NCI-H128 (cell line): ENCODE measurements around the gene SLC35G6.
"Not testable (repeated sequence)": the region's sequence is repeated elsewhere in the genome, so short reads cannot be mapped to it uniquely, and the experiment has no call there.

Source experiments
- DNase-seq: peaks from one replicate; lab custom pipeline; 2025; ENCODE audit not compliant: unreplicated experiment; lab: John Stamatoyannopoulos, UW

SLC35G6 gene

DNA sequence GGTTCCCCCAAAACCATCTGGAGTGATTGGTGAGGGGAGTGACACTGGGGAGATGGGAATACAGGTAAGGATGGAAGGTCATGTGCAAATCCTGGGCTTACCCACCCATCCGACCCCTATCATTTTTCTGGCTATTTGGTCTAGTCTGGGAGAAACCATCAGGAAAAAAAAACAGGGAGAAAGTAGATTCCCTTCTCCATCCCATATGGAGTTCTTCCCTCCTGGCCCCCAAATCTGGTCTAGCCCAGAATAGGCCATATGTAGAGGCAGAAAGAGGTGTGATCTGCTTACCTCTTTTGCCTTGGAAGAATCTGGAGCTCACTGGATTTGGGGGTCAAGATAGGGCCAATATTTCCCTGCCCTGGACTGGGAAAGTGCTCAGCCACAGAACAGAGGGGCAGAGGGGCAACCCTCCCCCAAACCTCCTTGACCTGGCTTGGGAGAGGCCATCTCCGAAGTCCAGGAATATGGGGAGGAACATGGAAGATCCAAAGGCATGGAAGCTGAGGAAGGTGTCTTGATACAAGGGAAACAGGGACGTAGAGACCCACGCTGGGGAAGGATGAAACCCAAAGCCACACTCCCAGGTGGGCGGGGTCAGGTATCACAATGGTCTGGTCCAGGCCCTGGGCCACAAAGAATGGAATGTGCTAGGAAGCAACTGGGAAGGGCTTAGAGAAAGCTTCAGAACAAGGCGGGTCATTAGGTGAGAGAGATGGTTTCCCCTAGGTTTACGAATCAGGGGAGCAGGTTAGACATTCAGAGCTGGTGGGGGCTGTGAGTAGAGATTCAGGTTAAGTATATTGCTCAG is 20.2 kb upstream of the SLC35G6 start:
- DNase-seq: no peak

DNA sequence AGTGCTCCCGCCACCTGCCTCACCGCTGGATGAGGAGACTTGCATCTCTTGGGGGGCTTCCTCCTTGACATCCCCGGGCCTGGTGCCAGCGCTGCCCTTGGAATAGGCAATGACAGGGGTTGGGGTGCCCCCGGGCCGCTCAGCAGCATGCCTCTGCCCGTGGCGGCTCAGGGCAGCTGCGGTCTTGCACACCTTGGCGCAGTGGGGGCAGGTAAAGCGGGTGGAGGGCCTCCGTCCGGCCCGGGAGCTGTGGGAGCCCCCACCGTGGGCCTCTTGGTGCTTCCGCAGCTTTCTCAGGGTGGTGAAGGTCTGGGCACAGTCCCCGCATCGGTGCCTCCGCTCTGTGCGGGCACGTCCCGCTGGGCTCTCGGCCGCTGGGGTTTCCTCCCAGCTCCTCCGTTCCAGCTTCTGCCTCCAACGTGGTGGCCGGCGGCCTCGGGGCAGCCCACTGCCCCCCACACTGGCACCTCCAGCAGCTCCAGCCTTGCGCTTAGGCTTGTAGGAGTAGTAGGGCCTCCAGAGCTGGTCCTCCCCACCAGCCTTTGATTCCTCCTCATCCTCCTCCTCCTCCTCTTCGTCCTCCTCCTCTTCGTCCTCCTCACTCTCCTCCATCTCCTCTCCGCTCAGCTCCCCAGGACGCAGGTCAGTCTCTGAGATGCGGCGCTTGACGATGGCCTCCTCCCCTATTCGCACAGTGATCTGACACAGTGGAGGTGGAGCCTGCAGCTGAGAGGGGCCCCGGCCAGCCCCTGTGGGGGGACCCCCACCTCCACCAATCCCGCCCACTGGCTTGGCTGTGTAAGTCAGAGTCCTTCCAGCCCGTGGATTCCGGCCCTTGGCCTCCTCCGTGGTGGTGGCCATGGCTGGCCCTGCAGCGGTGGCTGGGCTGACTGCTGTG is 18.5 kb upstream of the SLC35G6 start:
- no peak for DNase-seq

DNA sequence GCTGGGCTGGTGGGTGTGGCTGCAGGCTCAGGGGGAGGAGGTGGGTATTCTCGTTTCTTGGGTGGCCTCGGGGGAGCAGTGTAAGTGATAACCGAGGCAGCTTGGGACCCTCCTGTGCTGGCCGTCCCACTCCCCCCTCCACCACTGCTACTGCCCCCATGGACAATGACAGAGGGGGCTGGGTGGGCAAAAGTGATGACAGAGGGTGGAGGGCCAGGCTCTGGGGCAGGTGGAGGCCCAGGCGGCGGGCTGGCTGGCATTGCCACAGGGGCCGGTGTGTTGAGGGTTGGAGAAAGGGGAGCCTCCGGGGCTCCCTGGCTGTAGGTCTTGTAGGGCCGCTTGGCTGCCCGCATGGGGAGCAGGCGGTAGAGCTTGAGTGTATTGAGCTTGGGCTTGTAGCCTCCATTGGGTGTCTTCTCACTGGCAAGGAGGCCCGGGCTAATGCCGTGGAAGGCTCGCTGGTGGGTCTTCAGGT is 17.8 kb upstream of the SLC35G6 start:
- DNase-seq: no peak

DNA sequence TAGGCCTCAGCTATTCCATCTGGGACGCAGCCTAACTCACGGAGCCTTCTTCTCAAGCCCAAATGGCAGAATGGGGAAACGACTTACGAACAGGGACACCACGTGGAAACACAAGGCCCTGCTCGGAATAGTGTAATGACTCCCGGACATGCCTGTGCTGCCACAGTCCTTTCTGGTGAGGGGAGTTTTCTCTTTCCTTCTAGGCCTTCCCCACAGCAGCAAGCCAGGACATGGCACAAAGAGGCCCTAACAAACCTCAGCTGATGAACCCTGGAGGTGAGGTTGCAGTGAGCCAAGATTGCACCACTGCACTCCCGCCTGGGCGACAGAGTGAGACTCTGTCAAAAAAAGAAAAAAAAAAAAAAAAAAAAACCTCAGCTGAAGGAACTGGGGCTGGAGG is 17.2 kb upstream of the SLC35G6 start:
- no peak for DNase-seq

DNA sequence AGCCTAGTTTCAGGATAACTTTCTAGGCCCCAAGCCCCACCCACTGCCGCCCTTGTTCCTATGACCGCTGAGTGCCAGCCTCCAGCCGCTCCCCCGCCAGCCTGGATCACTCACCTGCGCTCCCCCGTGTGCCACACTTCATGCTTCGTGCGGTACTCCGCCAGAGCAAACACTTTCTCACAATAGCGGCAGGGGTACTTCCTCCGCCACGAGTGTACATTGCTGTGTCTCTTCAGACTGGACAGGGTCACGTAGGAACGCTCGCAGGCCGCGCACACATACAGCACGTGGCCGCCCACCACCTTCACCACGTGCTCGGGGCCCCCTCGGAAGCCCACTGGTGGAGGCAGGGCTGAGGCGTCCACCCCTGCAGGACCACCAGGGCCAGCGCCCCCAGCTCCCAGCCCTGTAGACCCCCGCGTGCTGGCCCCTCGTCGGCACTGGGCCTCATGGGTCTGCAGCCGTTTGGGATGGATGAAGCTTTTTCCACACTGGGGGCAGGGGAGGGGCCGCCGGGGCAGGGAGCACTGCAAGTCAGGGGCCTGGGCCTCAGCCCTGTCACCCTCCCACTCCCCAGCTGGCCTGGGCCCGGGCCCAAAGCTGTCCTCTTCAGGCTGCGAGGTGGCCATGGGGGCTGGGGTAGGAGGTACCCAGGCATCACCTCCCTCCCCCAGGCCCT is 15.5 kb upstream of the SLC35G6 start:
- no peak for DNase-seq

DNA sequence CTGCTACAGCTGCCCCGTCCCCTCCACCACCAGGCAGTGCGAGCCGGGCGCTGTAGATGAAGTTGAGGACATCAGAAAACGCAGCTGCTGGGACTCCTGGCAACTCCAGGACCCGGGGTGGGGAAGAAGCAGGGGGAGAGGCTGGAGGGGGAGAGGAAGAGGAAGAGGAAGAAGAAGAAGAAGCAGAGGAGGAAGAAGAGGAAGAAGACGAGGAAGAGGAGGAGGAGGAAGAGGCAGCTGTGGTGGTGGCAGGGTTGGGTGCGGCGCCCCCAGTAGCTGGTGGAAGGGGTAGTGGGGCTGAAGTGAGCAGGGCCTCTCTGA is 15.0 kb upstream of the SLC35G6 start:
- DNase-seq: no peak

DNA sequence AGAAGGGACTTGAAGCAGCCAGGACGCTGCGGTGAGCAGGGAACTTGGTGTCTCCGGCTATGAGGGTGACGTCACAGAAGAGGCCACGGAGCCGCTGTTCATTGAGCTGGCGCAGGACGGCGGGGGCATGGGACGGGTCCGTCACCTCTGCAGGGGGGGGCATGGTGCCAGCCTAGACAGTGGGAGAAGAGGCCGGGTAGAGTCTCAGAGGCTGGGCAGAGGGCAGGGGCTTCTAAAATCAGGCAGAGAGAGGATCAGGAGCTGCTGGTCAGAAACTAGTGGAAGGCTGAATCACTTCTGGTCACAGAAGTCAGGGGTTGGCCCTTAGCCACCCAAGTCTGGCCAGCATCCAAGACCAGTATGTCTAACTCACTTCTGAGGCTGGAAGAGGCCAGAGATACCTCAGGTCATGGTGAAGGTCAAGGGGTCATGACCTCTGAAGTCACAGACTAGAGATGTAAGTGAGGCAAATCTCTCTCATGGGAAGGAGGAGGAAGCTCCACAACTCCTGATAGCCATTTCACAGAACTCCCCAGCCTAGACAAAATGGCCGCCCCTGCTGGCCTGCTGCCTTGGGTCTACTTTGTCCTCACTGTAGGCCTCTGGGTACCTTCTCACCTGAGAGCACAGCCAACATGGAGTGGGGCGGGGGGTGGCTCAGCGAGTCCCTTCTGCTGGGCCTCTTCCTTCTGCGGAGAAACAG is 14.5 kb upstream of the SLC35G6 start:
- DNase-seq: no peak

DNA sequence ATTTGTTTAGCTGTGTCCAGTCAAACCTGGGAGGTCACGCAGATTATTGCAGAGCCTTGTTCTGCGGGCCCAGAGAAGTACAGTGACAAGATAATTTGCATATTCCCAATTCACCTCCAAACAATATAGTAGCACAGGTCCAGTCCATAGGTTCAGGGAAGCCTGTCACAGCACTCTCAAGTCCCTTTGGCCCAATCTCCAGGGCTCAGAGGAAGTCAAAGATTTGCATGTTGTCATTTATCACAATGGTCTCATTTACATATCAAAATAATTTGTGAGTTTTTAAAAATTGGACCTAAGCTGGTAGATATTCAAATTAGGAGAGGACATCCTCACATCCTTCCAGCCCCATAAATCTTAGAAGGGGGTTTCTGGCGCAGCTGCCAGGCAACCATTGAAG is 13.7 kb upstream of the SLC35G6 start:
- no peak for DNase-seq

DNA sequence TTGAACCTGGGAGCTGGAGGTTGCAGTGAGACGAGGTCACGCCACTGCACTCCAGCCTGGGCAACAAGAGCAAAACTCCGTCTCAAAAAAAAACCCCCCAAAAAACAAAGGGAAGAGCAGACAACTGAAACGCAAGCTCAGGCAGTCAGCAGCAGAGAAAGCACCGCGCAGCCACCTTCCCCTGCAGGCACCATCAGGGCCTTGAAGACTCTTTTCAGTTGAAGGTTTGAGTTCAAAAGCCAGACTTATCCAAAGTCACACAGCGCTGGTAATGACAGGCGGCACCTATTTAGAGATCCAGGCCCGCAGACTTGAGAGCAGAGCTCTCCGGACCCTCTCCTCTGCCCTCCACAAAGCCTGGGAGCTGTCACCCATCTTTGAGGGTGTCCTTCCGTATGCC is 13.0 kb upstream of the SLC35G6 start:
- DNase-seq: no peak

DNA sequence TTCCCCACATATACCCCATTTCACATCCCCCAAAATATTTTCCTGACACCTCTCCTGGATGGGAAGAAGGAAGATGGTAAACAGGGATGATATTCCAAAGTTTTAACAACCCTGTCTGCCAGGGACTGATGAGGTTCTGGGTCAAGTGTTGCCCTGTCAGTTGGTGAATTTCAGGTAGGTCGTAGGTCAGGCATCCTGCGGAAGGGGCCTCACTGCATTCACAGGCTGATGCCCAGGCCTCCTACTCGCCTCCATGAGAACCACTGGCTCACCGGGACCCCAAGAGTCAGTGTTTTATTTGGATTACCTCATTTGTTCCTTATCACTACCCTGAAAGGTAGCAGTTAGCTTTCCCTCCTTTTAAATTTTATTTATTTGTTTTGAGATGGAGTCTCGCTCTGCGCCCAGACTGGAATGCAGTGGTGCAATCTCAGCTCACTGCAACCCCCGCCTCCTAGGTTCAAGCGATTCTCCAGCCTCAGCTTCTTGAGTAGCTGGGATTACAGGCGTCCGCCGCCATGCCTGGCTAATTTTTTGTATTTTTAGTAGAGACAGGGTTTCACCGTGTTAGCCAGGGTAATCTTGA is 12.3 kb upstream of the SLC35G6 start:
- DNase-seq: no peak

DNA sequence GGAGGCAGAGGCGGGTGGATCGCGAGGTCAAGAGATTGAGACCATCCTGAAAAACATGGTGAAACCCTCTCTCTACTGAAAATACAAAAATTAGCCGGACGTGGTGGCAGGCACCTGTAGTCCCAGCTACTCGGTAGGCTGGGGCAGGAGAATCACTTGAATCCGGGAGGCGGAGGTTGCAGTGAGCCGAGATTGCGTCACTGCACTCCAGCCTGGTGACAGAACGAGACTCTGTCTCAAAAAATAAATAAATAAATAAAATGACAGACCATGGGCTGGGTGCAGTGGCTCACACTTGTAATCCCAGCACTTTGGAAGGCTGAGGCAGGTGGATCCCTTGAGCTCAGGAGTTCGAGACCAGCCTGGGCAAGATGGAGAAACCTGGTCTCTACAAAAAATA is 11.4 kb upstream of the SLC35G6 start:
- not testable (repeated sequence) for DNase-seq

DNA sequence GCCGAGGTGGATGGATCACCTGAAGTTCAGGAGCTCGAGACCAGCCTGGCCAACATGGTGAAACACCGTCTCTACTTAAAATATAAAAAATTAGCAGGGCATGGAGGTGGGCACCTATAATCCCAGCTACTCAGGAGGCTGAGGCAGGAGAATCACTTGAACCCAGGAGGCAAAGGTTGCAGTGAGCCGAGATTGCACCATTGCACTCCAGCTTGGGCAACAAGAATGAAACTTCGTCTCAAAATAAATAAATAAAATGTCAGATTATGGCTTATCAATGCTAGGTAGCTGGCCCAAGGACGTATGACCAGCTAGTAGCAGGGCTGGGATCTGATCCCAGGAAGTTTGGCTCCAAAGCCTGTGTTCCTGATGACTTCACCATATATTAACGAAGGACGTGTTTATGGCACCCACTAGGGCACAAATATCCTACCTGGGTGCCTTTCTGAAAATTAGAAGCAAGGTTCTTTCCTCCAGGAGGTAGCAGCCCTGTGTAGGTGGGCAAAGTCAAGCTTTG is 10.7 kb upstream of the SLC35G6 start:
- DNase-seq: not testable (repeated sequence)

DNA sequence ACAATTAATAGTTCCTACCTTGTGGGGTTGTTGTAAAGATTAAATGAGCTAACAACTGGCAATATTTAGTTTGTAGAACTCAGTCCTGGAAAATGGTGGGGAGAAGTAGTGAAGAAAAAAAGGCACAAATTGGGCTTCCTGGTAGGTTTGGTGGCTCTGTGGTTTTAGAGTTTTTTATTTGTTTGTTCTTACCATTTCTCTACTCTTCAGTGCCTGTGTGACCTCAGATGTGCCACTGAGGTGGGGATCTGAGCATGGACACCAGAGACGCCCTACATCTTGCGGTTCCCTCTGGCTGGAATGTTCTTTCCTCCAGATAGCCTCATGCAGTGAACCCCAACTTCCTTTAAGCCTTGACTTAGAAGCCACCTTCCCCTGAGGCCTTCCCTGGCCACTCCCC is 9.5 kb upstream of the SLC35G6 start:
- no peak for DNase-seq

DNA sequence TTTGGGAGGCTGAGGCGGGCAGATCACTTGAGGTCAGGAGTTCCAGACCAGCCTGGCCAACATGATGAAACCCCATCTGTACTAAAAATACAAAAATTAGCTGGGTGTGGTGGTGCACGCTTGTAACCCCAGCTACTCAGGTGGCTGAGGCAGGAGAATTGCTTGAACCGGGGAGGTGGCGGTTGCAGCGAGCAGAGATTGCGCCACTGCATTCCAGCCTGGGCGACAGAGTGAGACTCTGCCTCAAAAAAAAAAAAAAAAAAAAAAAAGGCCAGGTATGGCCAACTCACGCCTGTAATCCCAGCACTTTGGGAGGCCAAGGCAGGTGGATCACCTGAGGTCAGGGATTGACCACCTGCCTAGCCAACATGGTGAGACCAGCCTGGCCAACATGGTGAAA is 6.5 kb upstream of the SLC35G6 start:
- not testable (repeated sequence) for DNase-seq

DNA sequence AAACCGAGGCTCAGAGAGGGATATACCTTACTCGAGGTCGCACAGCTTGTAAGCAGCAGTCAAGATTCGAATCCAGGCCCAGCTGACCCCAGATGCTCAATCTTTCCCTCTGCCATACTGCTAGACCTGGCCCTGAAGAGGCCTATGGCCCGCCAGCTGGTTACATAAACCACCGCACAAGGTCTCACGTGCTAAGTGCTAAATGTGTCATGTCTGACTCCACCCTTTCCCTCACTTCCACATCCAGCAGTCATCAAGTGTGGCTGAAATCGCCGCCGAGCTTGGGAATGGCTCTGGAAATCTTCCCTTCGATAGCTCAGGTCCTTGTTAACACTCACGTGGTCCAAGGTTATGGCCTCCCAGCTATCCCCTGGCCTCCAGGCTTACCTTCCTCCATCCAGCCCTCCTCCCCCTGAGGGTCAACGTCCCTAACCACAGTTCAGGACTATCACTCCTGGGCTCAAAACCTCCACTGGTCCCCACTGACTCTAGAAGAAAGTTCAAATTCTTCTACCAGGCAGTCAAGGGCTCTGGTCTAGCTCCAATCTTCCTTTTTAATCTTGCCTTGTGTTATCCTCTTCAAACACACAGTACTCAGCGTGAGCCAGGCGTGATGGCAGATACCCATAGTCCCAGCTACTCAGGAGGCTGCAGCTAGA is 5.4 kb upstream of the SLC35G6 start:
- DNase-seq: no peak

DNA sequence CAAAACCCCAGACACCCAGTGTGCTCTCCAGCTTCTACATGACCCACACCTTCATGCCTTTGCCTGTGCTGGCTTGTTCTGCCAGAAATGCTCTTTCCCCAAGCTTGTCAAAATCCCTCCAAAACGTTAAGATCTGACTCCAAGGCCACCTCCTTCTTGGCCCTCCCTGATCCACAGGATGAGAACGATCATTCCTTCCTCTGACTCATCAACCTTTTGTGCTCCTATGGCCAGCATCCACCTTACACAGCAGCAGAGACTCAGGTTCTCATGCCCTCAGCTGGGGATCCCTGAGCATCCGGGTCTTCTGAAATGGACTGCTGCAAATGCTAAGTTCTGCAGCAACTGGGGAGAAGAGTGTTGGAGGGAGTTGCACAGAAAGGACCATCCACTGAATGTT is 4.8 kb upstream of the SLC35G6 start:
- DNase-seq: no peak

DNA sequence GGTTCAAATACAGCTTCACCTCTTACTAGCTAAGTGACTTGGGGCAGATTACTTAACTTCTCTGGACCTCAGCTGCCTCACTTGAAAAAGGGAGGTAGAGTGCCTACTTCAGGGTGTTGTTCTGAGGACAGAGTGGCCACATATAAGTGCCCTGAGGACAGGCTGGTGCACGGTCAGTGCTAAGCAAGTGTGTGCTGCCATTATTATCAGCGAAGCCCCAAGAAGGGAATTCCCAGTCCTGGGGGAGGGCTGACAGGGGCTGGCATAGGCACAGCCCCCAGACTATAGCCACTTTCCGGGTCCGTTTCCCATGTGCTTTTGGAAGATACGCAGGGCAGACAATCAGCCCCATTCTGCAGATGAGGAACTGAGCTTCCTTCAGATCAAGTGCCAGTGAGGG is 4.3 kb upstream of the SLC35G6 start:
- DNase-seq: no peak

DNA sequence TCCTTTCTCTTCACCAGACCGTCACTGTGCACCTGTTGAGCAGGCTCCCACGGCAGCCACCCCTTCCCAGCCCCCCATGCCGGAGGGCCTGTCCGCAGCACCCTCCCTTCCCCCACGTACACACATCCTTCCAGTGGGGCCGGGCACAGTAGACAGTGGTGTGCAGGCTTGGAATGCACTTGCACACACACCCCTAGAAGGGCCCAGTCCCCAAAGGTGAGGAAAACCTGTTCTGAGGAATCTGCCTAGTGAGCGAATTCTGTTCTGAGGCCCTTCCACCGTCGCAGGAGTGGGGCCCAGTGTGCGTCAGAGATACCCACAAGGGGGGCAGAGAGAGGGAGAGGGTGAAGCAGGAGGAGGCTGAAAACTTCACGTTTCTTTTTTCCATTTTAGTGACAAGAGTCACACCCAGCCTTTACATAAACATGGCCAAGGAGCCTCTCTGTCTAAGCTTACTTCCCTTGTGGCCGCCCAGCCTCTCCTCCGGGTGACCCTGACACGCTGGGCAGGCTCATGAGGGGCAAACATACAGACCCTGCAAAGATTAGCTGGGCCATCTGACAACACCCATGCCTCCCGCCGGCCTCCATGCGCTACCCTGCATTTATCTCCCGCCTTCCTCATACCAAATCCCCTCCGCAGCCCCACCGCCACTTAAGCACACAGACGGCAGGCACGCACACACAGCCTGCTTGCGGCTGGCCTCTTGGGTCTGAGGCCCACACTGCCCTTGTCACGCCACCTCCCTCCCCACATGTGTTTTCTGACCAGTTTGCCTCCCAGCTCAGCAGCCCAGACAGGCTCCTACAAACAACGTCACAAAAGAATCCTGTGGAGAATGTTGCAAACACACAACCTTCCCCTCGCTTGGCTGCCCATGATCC is 3.6 kb upstream of the SLC35G6 start:
- DNase-seq: no peak
